Mucosa of stomach (tissue), 1 donor: ENCODE measurements around the gene RHBDL1.

Source experiments
- H3K27me3 ChIP-seq: one replicate; pipeline ENCODE4 v1.7.0; 2013; ENCODE audit warnings: mild to moderate bottlenecking, low read length; ENCODE audit not compliant: control insufficient read depth, insufficient read depth
- H3K36me3 ChIP-seq: one replicate; pipeline ENCODE4 v1.7.0; 2013; ENCODE audit warnings: low read length; ENCODE audit not compliant: control insufficient read depth, insufficient read depth
- H3K4me1 ChIP-seq: one replicate; pipeline ENCODE4 v1.7.0; 2013; ENCODE audit warnings: mild to moderate bottlenecking, low read length; ENCODE audit not compliant: control insufficient read depth, insufficient read depth
- H3K4me3 ChIP-seq: one replicate; pipeline ENCODE4 v1.7.0; 2013; ENCODE audit warnings: low read length
- H3K9ac ChIP-seq: one replicate; pipeline ENCODE4 v1.7.0; 2013; ENCODE audit warnings: mild to moderate bottlenecking, low read length, moderate library complexity
- H3K9me3 ChIP-seq: one replicate; pipeline ENCODE4 v1.7.0; 2013; ENCODE audit warnings: mild to moderate bottlenecking, low read length, moderate library complexity; ENCODE audit not compliant: control insufficient read depth
- donor health status: Pancreatic carcinoma.

The RHBDL1 gene

DNA sequence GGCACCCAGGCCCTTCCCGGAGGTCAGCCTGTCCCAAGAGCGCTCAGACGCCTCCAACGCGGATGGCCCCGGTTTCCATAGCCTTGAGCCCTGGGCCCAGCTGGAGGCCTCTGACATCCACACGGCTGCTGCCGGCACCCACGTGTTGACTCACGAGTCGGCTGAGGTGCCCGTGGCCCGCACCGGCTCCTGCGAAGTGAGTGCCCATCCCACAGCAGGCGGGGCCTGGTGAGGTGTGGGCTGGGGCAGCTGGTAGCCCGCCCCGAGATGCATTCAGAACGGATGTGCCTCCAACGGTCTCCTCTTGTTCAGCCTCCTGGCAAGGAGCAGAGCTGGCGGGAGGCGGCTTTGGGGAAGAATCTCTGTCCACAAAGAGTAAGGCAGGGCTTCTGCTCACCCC, 23.6 kb upstream of the RHBDL1 start:
- Histone ChIP-seq H3K4me1 (peaks cover 28% of the 10 kb centered on the region), H3K9ac (no peak overlapping the region), H3K27me3 (no peaks in the 10 kb centered on the region), H3K36me3 (no peaks in the 10 kb centered on the region), H3K4me3 (no peak overlapping the region), H3K9me3 (no peaks in the 10 kb centered on the region)

DNA sequence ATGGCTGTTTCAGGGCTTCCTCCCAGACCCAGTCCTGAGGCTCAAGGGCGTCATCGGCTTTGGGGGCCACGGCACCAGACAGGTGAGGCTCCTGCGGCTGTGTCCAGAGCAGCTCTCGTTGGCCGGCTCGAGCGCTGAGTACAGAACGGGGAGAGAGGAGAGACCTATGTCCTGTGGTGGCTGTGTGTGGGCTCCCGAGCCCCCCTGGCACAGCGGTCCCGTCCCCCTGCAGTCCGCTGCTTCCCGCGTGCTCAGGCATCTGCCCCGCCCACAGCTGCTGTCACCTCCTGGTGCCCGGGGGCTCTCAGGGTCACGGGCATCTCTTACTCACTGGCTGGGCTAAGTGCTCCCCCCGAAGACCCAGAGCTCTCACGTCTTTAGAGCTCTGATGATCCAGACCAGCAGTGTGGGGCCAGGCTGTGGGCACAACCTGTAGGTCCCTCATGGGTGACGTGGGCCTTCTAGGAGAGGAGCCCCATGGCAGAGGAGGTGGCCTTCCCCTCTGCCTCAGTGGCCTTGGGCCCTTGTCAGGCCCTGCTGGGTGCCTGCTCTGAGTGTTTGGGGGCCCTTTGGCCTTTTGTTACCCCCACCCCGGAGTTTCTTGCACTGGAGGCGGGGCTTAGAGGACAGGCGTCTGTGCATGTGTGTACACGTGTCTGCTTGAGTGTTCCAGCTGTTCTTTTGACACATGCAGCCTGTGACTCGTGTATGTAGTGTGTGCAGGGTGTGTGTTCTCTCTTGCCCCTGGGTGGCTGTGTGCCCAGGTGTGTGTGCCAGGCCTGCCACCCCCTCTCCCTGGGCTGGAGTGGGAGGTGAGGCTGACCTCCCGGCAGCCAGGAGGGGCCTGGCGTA, 22.8 kb upstream of the RHBDL1 start:
- H3K4me1 ChIP-seq: peaks cover 19% of the 10 kb centered on the region
- H3K9ac ChIP-seq: no peak overlapping the region
- H3K36me3 ChIP-seq: no peaks in the 10 kb centered on the region
- H3K9me3 ChIP-seq: no peaks in the 10 kb centered on the region
- no peaks in the 10 kb centered on the region for H3K27me3 ChIP-seq
- no peak overlapping the region for H3K4me3 ChIP-seq

DNA sequence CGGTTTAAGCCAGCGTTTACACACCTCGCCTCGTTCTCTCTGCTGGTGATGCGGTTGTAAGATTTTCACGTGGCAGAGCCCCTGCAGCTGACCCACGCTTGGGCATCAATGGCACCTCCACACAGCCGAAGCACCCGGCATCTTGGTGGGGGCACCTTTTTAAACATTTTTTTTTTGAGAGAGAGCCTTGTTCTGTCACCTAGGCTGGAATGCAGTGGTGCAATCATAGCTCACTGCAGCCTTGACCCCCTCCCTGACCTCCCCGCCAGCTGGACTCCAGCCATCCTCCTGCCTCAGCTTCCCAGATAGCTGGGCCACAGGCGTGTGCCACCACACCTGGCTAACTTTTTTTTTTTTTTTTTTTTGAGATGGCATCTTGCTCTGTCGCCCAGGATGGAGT, 21.4 kb upstream of the RHBDL1 start:
- Histone ChIP-seq H3K9ac (no peak overlapping the region), H3K9me3 (no peaks in the 10 kb centered on the region), H3K4me1 (peaks cover 7% of the 10 kb centered on the region), H3K36me3 (no peaks in the 10 kb centered on the region), H3K4me3 (no peak overlapping the region), H3K27me3 (no peaks in the 10 kb centered on the region)

DNA sequence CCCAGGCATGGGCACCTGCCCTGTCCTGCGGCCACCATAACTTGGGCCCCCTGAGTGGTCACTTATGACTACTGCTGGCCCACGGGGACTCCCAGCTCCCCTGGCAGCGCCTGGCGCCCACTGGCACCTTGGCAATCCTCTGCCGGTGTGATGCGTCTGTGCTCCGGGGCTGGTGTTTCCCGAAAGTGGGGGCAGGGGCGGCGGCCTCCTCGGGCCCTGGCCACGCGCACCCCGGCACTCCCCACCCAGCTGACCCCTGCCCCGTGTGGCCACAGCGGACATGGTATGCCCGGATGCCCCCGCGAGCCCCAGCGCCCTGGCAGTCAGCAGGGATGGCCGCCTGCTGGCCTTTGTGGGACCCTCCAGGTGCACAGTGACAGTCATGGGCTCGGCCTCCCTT, 18.0 kb upstream of the RHBDL1 start:
- H3K4me1 ChIP-seq: peaks cover 15% of the 10 kb centered on the region
- H3K4me3 ChIP-seq: no peak overlapping the region
- H3K27me3 ChIP-seq: no peaks in the 10 kb centered on the region
- no peaks in the 10 kb centered on the region for H3K36me3 ChIP-seq
- H3K9ac ChIP-seq: no peak overlapping the region
- H3K9me3 ChIP-seq: no peaks in the 10 kb centered on the region

DNA sequence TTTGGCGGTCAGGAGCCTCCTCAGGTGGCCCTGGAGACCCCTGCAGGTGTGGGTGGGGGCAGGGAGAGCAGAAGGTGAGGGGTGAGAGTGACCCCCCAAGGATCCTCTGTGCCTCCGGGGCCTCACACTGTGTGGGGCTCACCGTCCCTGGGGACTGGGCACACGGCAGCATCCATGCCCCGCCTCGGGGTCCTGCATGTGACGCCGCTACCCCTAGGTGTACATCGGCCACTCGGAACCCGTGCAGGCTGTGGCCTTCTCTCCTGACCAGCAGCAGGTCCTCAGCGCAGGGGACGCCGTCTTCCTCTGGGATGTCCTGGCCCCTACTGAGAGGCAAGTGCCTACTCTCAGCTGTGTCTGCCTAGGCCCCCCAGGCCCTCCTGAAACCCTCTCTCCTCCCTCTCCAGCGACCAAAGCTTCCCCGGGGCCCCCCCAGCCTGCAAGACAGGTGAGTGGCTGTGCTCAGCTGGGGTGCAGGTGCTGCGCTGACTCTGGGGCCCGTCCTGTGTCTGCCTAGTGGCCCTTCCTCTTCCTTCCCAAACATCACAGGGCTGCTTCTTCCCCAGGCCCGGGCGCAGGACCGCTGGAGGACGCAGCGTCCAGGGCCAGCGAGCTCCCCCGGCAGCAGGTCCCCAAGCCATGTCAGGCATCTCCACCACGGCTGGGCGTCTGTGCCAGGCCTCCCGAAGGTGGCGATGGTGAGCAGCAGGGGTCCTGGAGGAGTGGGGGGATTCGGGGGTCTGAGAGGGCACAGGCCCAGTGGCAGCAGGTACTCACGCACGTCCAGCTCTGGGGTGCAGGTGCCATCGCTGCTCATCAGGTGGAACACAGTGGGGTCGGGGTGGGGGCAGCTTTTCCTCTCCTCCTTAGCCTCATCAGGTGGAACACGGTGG, 16.5 kb upstream of the RHBDL1 start:
- no peaks in the 10 kb centered on the region for H3K9me3 ChIP-seq
- H3K4me3 ChIP-seq: no peak overlapping the region
- H3K9ac ChIP-seq: no peak overlapping the region
- no peaks in the 10 kb centered on the region for H3K27me3 ChIP-seq
- H3K36me3 ChIP-seq: no peaks in the 10 kb centered on the region
- H3K4me1 ChIP-seq: peaks cover 15% of the 10 kb centered on the region

DNA sequence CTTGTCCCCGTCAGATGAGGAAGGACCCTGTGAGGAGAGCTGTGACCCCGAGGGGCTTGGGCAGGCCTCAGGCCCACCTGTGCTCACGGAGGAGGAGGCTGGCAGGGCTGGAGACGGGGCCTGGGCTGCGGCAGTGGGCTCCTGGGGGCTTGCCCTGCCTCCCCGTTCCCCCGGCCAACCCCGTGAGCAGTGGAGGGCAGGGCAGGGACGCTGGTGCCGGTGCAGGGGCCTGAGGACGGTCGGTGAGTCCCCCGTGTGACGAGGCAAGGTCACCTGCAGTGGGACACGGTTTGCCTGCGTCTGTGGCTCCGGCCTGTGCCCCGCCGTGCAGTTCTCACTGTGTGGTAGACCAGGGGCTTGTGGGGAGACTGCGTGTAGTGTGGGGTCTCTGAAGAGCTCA, 15.9 kb upstream of the RHBDL1 start:
- H3K36me3 ChIP-seq: no peaks in the 10 kb centered on the region
- H3K4me3 ChIP-seq: no peak overlapping the region

DNA sequence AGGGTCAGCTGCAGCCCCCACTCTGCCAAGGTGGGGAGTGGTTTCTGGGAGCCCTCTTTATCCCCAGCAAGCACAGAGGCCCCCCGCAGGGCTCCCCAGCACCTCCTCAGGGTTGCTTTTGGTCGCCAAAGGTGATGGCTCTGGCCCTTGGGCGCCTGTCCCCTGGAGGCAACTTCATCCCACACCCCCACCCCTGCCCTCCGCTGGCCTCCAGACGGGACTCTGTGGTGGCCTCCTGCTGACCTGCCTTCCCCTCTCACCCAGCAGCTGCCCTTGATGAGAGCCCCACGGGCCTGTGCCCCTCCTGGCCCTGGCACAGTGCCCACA, 15.4 kb upstream of the RHBDL1 start:
- H3K36me3 ChIP-seq: no peaks in the 10 kb centered on the region
- peaks cover 15% of the 10 kb centered on the region for H3K4me1 ChIP-seq
- H3K9ac ChIP-seq: no peak overlapping the region
- no peaks in the 10 kb centered on the region for H3K27me3 ChIP-seq
- H3K9me3 ChIP-seq: no peaks in the 10 kb centered on the region
- H3K4me3 ChIP-seq: no peak overlapping the region

More for the DNA sequence above, 15.9 kb upstream of the RHBDL1 start:
- H3K9ac ChIP-seq: no peak overlapping the region
- H3K27me3 ChIP-seq: no peaks in the 10 kb centered on the region
- no peaks in the 10 kb centered on the region for H3K9me3 ChIP-seq
- peaks cover 15% of the 10 kb centered on the region for H3K4me1 ChIP-seq

DNA sequence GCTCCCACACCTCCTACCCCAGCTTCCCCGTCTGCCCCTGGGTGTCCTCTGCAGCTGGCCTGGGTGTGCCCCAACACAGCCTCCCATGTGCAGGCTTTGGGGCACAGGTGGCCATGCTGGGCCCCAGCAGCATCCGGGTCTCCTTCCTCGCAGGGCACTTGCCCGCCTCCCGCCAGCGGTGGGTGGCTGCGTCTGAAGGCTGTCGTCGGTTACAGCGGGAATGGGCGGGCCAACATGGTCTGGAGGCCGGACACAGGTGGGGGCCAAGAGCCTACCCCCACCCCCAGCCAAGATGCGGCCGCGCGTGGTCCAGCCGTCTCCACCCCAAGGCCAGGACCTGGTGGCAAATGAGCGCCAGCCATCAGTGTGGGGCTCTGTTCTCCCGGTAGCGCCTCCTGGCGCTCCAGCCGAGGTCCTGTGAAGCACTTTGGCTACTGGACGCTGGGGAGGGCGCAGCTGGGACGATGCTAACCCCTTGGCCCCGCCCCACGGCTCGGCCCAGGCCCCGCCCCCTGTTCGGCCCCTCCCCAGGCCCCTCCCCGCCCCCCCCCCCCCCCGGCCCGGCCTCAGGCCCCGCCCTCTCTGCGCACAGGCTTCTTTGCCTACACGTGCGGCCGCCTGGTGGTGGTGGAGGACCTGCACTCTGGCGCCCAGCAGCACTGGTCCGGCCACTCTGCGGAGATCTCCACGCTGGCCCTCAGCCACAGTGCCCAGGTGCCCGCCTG, 14.8 kb upstream of the RHBDL1 start:
- Histone ChIP-seq H3K4me3 (no peak overlapping the region), H3K36me3 (no peaks in the 10 kb centered on the region), H3K9me3 (no peaks in the 10 kb centered on the region), H3K9ac (no peak overlapping the region), H3K4me1 (peaks cover 15% of the 10 kb centered on the region), H3K27me3 (no peaks in the 10 kb centered on the region)

DNA sequence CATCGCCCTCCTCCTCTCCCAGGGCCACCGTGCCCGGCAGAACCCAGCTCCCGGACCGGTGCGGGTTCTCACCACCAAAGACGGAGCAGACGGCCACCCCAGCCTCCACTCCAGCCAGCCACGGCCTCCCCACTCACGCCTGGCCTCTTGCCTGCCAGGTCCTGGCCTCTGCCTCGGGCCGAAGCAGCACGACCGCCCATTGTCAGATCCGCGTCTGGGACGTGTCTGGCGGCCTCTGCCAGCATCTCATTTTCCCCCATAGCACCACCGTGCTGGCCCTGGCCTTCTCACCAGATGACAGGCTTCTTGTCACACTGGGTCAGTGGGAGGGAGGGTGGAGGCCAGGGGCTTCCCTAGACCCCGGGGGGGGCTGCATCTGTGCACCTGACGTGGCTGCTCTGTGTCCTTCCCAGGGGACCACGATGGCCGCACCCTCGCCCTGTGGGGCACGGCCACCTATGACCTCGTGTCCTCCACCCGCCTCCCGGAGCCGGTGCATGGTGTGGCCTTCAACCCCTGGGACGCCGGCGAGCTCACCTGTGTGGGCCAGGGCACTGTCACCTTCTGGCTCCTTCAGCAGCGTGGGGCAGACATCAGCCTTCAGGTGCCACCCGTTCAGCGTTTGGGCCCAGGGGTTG, 14.2 kb upstream of the RHBDL1 start:
- no peak overlapping the region for H3K9ac ChIP-seq
- no peak overlapping the region for H3K4me3 ChIP-seq
- no peaks in the 10 kb centered on the region for H3K27me3 ChIP-seq
- H3K4me1 ChIP-seq: peaks cover 15% of the 10 kb centered on the region
- no peaks in the 10 kb centered on the region for H3K9me3 ChIP-seq
- H3K36me3 ChIP-seq: no peaks in the 10 kb centered on the region

DNA sequence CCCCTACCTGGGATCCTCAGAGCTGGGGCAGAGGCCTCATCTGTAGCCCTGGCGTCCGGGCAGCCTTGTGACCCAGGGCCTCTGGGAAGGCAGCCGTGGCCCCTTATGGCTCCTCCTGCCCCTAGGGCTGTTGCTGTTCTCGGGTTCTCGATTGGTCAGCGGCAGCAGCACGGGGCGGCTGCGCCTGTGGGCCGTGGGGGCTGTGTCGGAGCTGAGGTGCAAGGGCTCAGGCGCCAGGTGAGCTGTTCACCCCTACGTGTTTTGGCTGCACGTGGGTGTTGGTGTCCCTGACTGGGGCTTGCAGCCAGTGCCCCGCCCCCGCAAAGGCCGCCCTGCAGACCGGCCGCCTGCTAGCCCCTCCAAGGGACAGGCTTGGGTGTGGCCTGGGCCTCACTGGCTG, 13.4 kb upstream of the RHBDL1 start:
- no peaks in the 10 kb centered on the region for H3K36me3 ChIP-seq

DNA sequence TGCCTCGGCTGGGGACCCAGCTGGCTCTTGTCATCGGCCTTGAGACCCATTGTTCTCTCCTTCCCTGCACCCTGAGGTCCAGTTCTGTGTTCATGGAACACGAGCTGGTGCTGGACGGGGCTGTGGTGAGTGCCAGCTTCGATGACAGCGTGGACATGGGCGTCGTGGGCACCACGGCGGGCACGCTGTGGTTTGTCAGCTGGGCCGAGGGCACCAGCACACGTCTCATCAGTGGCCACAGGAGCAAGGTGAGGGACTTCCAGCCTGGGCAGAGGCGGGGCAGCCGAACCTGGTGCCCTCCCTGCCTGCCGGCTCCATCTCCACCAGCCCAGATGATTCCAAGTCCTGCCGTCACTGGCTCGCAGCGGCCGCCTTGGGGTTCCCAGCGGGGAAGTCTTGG, 12.9 kb upstream of the RHBDL1 start:
- H3K4me3 ChIP-seq: no peak overlapping the region
- no peaks in the 10 kb centered on the region for H3K36me3 ChIP-seq
- H3K27me3 ChIP-seq: no peaks in the 10 kb centered on the region
- no peaks in the 10 kb centered on the region for H3K9me3 ChIP-seq
- no peak overlapping the region for H3K9ac ChIP-seq
- H3K4me1 ChIP-seq: peaks cover 18% of the 10 kb centered on the region

More for the DNA sequence above, 13.4 kb upstream of the RHBDL1 start:
- H3K27me3 ChIP-seq: no peaks in the 10 kb centered on the region
- H3K9ac ChIP-seq: no peak overlapping the region
- peaks cover 15% of the 10 kb centered on the region for H3K4me1 ChIP-seq
- H3K4me3 ChIP-seq: no peak overlapping the region
- H3K9me3 ChIP-seq: no peaks in the 10 kb centered on the region
